NCI-H146 (cell line): ENCODE measurements around the gene OR4N5.
"Not testable (repeated sequence)": the region's sequence is repeated elsewhere in the genome, so short reads cannot be mapped to it uniquely, and the experiment has no call there.

ENCODE experiments used
- DNase-seq: peaks from one replicate; lab custom pipeline; 2025; lab: John Stamatoyannopoulos, UW

Gene OR4N5

GRCh38 chr14:20138520-20138919 lies at the start of gene OR4N5:
Gene OR4N5 (plus strand): TSS chr14:20138820. CDS start chr14:20143736, 4,916 bp downstream.
- DNase-seq, result no peak

GRCh38 chr14:20092050-20092449 lies 46.6 kb upstream of the OR4N5 start:
- no peak for DNase-seq

GRCh38 chr14:20093442-20093841 lies 45.2 kb upstream of the OR4N5 start:
- no peak for DNase-seq

- not testable (repeated sequence) for DNase-seq
Observed at GRCh38 chr14:20098926-20099770, 39.5 kb upstream of the OR4N5 start.

GRCh38 chr14:20110438-20110837 lies 28.2 kb upstream of the OR4N5 start, which contains the start of gene OR4K17:
Gene OR4K17 (plus strand): TSS chr14:20110739. CDS start chr14:20117500, 6,761 bp downstream.
- no peak for DNase-seq

GRCh38 chr14:20112321-20112720 lies 26.3 kb upstream of the OR4N5 start:
- no peak for DNase-seq

GRCh38 chr14:20116748-20117147 lies 21.9 kb upstream of the OR4N5 start:
- no peak for DNase-seq

GRCh38 chr14:20118795-20119194 lies 19.8 kb upstream of the OR4N5 start:
- DNase-seq, result no peak

GRCh38 chr14:20143911-20144310 lies 5.3 kb downstream of the OR4N5 start:
- no peak for DNase-seq

GRCh38 chr14:20144820-20145219 lies 6.2 kb downstream of the OR4N5 start:
- DNase-seq, result no peak

GRCh38 chr14:20164462-20164861 lies 25.8 kb downstream of the OR4N5 start:
- DNase-seq, result no peak

GRCh38 chr14:20167091-20167490 lies 28.5 kb downstream of the OR4N5 start:
- no peak for DNase-seq

GRCh38 chr14:20169852-20170251 lies 31.2 kb downstream of the OR4N5 start:
- DNase-seq, result not testable (repeated sequence)

GRCh38 chr14:20174205-20174604 lies 35.6 kb downstream of the OR4N5 start:
- not testable (repeated sequence) for DNase-seq

- no peak for DNase-seq
Observed at GRCh38 chr14:20176330-20176729, 37.7 kb downstream of the OR4N5 start.

GRCh38 chr14:20177433-20177974 lies 38.9 kb downstream of the OR4N5 start:
- no peak for DNase-seq

GRCh38 chr14:20179218-20179617 lies 40.6 kb downstream of the OR4N5 start:
- no peak for DNase-seq

- DNase-seq, result no peak
Observed at GRCh38 chr14:20179880-20180279, 41.3 kb downstream of the OR4N5 start.

GRCh38 chr14:20180486-20180885 lies 41.9 kb downstream of the OR4N5 start:
- DNase-seq, result no peak

- DNase-seq, result no peak
Observed at GRCh38 chr14:20184181-20184580, 45.6 kb downstream of the OR4N5 start.

- DNase-seq, result no peak
Observed at GRCh38 chr14:20190596-20190995, 52.0 kb downstream of the OR4N5 start, which contains the start of gene OR11G2. Gene OR11G2 (plus strand): TSS chr14:20190896. CDS start chr14:20197438, 6,542 bp downstream.

- DNase-seq, result no peak
Observed at GRCh38 chr14:20191396-20191795, 52.8 kb downstream of the OR4N5 start.

GRCh38 chr14:20194101-20194500 lies 55.5 kb downstream of the OR4N5 start:
- DNase-seq, result no peak
